NCI-H526 treated with DMSO at 0.1 percent for 48 hours (cell line): ENCODE measurements around the gene OR10A7.
"Not testable (repeated sequence)": the region's sequence is repeated elsewhere in the genome, so short reads cannot be mapped to it uniquely, and the experiment has no call there.

Experiments
- DNase-seq: peaks from one replicate; lab custom pipeline; 2025; lab: John Stamatoyannopoulos, UW

OR10A7 gene, protein sequence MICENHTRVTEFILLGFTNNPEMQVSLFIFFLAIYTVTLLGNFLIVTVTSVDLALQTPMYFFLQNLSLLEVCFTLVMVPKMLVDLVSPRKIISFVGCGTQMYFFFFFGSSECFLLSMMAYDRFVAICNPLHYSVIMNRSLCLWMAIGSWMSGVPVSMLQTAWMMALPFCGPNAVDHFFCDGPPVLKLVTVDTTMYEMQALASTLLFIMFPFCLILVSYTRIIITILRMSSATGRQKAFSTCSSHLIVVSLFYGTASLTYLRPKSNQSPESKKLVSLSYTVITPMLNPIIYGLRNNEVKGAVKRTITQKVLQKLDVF

DNA sequence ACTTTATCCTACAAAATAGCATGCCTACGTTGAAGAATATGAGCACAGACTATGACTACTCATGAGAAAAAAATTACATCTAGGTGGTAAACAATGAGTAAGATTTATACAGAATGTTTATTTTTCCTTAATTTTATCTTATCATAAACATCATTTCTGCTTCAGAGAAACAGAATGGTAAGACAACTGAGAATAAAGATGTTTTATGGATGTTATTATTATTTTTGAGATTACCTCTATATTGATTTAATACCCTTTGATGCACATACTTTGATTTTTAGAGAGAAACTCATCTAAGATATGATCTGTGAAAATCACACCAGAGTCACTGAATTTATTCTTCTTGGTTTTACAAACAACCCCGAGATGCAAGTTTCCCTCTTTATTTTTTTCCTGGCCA is at the start of gene OR10A7:
TSS of gene OR10A7 (plus strand) at position 301 of the 400 bp plus-strand sequence. CDS start at position 301, 0 bp downstream.
- no peak for DNase-seq

DNA sequence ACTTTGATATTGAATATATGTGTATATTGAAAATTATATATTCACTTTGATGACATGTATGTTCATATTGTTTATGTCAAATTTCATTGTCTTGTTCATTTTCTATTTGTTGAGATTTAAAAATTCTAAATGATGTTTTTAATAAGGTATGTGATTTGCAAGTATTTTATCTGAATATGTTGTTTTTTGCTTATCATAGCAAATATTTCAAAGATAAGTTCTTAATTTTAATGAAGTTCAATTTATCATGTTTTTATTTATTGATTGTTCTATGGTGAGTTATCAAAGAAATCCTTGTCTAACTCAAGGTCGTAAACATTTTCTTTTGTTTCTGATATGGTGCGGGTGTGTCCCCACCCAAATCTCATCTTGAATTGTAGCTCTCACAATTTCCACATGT is 49.4 kb upstream of the OR10A7 start:
- no peak for DNase-seq

GRCh38 chr12:55171846-55172245 is 49.0 kb upstream of the OR10A7 start:
- not testable (repeated sequence) for DNase-seq

DNA sequence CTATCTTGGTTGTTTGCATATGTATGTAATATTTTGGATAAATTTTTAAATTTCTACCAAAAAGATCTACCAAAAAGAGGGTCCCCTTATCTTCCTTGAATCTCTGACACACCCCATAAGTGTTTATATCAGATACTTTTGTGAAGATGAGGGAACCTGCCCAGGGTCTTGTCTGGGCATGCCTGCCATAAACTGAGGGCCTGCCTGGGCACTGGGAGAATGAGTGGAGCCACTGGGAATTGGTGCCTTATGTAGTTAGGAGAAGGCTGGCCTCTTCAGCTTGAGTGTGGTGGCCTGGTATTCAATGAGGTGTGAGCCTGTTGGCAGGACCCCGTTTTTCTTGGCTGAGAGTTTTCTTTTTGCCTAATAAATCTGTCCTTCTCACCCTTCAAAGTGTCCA is 48.1 kb upstream of the OR10A7 start:
- no peak for DNase-seq

- no peak for DNase-seq
These were observed 47.4 kb upstream of the OR10A7 start for GRCh38 chr12:55173456-55173855.

GRCh38 chr12:55188573-55188972 is 32.3 kb upstream of the OR10A7 start:
- DNase-seq: no peak

DNA sequence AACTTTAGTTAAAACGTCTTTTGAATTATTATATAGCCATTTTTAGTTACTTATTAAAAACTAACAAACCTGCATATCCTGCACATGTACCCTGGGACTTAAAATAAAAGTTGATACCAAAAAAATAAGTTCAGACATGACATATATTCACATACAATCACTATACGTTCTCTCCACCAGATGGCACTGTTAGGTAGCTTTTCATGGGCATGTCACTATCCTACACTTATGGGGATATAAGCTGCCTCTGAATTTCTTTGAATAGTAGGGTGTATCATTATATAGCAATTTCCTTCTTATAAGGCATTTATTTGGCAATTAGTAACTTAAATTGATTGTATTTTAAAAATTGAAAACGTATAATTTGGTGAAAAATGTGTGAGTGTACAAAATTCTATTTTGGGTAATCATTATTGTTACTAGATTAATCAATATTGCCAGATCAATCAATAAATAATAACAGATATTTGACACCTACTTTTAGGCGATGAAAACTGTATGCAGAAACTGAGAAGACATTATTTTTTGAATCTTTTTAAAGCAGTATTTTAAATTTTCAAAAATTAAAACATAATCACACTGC is 31.8 kb upstream of the OR10A7 start:
- DNase-seq: peak; percentile 64

DNA sequence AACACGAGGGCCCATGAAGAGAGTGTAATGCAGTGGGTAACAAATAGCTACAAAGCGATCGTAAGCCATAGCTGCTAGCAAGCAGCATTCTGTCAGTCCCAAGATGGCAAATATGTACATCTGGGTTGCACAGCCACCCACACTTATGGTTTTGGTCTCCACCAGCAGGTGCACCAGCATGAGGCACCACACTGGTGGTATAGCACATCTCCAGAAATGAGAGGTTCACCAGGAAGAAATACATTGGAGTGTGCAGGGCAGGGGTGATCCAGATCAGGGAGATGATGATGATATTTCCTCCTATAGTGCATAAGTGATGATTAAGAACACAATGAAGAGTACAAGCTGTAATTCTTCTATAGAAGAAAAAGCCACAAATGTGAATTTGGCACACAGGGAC is 26.4 kb upstream of the OR10A7 start:
- no peak for DNase-seq

DNA sequence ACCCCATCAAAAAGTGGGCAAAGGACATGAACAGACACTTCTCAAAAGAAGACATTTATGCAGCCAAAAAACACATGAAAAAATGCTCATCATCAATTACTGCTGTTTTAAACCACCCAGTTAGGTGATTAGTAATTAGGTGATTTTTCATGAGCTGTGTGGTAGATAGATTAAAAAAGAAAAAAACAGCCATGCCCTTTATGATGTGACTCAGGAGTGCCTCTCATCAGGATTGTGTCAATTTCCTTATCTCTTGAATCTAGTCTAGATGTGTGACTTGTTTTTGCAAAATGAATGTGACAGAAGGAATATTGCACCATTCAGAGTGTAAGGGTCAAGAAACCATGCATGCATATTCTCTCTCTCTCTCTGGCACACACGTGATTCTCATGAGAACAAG is 5.7 kb downstream of the OR10A7 start:
- no peak for DNase-seq

- DNase-seq: no peak
These were observed 6.8 kb downstream of the OR10A7 start for GRCh38 chr12:55227643-55228042.

GRCh38 chr12:55244309-55244708 is 23.5 kb downstream of the OR10A7 start, which contains the start of gene OR6C74:
TSS of gene OR6C74 (plus strand) at chr12:55244609. CDS start at chr12:55247288, 2,679 bp downstream.
- DNase-seq: no peak

- no peak for DNase-seq
These were observed 25.3 kb downstream of the OR10A7 start for GRCh38 chr12:55246159-55246558.

DNA sequence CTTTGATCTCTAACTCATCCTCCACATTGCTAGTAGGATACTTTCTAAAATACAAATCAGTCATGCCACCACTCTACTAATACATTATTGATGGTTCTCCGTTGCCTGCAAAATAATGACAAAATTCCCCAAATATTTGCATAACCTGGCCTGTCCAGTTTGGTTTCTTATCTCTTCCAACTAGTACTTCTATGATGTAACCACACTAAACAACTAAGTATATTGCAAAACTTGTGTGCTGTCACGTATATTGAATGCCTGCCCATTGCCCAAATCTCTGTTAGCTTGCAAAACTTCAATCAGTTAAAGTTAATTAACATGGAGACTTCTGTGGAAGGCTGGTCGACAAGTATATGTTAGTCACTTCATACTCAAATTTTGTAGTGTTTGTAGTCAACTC is 30.1 kb downstream of the OR10A7 start:
- no peak for DNase-seq

DNA sequence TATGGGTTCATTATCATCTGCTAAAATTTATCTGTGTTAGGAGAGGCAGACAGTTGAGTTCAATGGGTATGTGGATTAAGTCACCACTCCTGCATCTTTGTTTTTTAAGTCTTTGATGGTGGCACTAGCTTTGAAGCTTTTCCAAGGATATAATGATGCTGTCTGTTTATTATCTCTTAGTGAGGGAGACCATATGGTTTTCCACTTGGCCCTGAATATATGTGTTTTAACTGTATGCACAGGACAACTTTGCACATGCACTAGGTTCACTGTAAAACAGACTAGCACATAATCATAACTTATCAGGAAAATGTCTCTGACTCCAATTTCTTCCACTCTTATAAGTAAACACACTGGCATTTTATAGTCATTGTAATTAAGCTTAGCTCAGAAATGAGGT is 32.5 kb downstream of the OR10A7 start:
- DNase-seq: no peak

DNA sequence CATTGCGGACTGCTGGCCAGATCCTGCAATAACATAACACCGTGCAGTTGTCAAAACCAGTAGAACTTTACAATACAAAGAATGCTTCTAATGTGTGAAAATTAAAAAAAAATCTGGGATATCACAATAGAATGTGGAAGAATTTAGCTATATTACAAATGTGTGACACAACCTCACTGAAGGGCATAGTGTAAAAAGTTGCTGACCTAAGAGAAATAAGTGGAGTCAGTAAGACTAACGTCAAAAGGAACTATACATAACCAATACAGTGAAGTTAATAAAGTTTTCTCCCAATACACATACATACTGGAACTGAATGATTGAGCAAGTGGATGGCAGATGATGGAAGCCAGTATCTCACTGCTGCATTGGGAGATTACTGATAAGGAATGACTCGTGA is 36.0 kb downstream of the OR10A7 start:
- DNase-seq: no peak

GRCh38 chr12:55258303-55258702 is 37.5 kb downstream of the OR10A7 start:
- DNase-seq: no peak
